A673 (cell line): ENCODE data around the gene SRD5A1.

Experiments
- EZH2 ChIP-seq: fragments of 200-600 bp; sonication (generic); IDR thresholded peaks from 2 replicates; pipeline ENCODE4 v1.6.1; 2017; ENCODE audit warnings: borderline replicate concordance, low read depth, mild to moderate bottlenecking, mixed read lengths, antibody characterized with exemption, low read length; ENCODE audit not compliant: poor library complexity, severe bottlenecking
- TF ChIP-seq, protein P1 (sequence below): fragments of 300-800, 200-600 bp; sonication (generic); conservative IDR thresholded peaks from 2 replicates; pipeline ENCODE4 v1.5.1; 2017; ENCODE audit warnings: low read depth, mild to moderate bottlenecking, antibody characterized with exemption, low read length, moderate library complexity, mixed read lengths

DNA sequence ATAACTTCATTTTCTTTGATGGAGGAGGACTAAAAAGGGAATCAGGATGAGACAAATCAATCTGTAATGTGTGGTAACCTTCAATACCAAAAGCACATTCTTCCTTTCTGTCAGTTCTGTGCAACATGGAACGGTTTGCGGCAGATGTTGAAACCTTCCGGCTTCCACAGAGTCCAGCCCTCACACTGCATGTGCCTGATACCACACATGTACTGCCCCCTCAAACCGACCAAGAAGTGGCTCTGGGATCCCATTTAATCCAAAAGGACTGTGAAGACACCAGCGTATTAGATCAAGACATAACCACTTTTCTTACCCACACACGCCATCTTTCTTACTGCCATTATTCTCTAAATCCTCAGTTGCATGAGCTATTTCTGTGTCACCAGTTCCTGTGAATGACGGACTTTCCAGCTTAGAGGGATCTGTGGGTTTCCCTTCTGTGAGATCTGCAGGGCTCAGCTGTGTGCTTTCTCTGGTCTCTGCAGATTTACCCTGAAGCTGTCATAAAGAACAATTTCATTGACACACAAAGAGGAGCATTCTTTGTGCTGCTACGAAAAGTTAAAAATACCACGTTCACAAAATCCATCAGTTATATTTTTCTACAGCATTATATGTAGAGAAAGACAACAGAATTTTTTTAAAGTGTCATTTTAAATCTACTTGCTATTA lies 26.2 kb upstream of the SRD5A1 start:
- TF ChIP-seq, protein P1, sequence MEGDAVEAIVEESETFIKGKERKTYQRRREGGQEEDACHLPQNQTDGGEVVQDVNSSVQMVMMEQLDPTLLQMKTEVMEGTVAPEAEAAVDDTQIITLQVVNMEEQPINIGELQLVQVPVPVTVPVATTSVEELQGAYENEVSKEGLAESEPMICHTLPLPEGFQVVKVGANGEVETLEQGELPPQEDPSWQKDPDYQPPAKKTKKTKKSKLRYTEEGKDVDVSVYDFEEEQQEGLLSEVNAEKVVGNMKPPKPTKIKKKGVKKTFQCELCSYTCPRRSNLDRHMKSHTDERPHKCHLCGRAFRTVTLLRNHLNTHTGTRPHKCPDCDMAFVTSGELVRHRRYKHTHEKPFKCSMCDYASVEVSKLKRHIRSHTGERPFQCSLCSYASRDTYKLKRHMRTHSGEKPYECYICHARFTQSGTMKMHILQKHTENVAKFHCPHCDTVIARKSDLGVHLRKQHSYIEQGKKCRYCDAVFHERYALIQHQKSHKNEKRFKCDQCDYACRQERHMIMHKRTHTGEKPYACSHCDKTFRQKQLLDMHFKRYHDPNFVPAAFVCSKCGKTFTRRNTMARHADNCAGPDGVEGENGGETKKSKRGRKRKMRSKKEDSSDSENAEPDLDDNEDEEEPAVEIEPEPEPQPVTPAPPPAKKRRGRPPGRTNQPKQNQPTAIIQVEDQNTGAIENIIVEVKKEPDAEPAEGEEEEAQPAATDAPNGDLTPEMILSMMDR, result no peak
- TF ChIP-seq EZH2, result no peak
